HL-60 (cell line): ENCODE measurements around the gene CASQ2.

ENCODE experiments used
- DNase-seq, 2 experiments: peaks; one replicate each; pipeline ENCODE4 v3.0.0-alpha.2; 2010 to 2020; ENCODE audit warnings: low read depth in 1 of 2, low spot score in 1 of 2
- H3K27ac ChIP-seq: fragments of 250-450 bp; sonication (Bioruptor Pico); replicated peaks from 2 replicates; pipeline ENCODE4 v1.5.1; 2020; ENCODE audit warnings: mild to moderate bottlenecking, moderate library complexity
- H3K27me3 ChIP-seq: fragments of 250-450 bp; sonication (Bioruptor Pico); 2 replicates; pipeline ENCODE4 v1.5.1; 2021; ENCODE audit warnings: mild to moderate bottlenecking, moderate library complexity; ENCODE audit not compliant: insufficient read depth, poor library complexity, severe bottlenecking
- H3K4me3 ChIP-seq: replicated peaks from 2 replicates; pipeline ENCODE4 v1.5.1; 2011; ENCODE audit warnings: mild to moderate bottlenecking, control low read depth, low read length; ENCODE audit not compliant: insufficient read depth
- GABPA ChIP-seq: IDR thresholded peaks from 2 replicates; pipeline ENCODE4 v1.6.1; 2012; ENCODE audit warnings: low read depth
- POLR2AphosphoS5 ChIP-seq: IDR thresholded peaks from 2 replicates; pipeline ENCODE4 v1.6.1; 2012; ENCODE audit warnings: low read depth
- SPI1 ChIP-seq: IDR thresholded peaks from 2 replicates; pipeline ENCODE4 v1.6.1; 2012; ENCODE audit warnings: low read depth, mild to moderate bottlenecking, borderline replicate concordance
- TF ChIP-seq, protein P1 (sequence below): IDR thresholded peaks from 2 replicates; pipeline ENCODE4 v1.6.1; 2012; ENCODE audit warnings: low read depth; ENCODE audit not compliant: insufficient replicate concordance
- TF ChIP-seq, protein P2 (sequence below): IDR thresholded peaks from one replicate; pipeline ENCODE4 v1.5.1; 2011; ENCODE audit warnings: low read length, control low read depth, inconsistent platforms; ENCODE audit not compliant: insufficient read depth

The CASQ2 gene

DNA sequence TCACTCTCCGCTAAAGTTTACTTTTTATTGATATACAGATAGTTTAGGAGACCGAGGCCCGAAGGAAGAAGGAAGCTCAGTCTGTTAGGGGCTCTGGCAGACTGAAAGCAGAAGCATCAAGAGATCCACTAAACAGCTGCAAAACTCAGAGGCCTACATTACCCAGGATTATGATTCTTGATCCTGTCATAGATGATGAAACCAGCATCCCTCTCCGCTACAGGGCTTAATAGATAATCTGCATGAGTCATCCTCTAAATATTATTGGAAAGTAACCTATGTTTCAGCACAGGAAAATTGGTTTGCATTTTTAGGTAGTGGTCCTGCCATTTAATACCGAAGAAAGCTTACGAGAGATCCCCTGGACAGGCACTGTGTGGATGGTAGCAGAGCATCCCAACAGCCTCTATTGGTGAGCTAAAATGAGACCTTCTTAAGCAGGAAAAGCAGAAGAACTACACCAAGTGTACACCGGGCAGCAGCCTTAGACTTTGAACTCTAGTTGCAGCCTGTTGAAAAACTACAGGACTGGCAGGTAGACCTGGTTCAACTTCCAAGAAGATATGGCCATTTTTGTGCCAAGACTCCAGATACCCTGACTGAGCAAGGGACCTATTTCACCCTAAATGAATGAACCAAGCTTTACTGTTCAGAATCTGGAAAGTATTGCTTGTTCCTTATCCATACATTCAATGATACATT, 6.8 kb downstream of the CASQ2 start:
- Histone ChIP-seq H3K27ac (no peak overlapping the region), H3K4me3 (no peak overlapping the region), H3K27me3 (no peaks in the 10 kb centered on the region)
- TF ChIP-seq GABPA (no peak), SPI1 (no peak), POLR2AphosphoS5 (no peak)
- TF ChIP-seq, protein P1, sequence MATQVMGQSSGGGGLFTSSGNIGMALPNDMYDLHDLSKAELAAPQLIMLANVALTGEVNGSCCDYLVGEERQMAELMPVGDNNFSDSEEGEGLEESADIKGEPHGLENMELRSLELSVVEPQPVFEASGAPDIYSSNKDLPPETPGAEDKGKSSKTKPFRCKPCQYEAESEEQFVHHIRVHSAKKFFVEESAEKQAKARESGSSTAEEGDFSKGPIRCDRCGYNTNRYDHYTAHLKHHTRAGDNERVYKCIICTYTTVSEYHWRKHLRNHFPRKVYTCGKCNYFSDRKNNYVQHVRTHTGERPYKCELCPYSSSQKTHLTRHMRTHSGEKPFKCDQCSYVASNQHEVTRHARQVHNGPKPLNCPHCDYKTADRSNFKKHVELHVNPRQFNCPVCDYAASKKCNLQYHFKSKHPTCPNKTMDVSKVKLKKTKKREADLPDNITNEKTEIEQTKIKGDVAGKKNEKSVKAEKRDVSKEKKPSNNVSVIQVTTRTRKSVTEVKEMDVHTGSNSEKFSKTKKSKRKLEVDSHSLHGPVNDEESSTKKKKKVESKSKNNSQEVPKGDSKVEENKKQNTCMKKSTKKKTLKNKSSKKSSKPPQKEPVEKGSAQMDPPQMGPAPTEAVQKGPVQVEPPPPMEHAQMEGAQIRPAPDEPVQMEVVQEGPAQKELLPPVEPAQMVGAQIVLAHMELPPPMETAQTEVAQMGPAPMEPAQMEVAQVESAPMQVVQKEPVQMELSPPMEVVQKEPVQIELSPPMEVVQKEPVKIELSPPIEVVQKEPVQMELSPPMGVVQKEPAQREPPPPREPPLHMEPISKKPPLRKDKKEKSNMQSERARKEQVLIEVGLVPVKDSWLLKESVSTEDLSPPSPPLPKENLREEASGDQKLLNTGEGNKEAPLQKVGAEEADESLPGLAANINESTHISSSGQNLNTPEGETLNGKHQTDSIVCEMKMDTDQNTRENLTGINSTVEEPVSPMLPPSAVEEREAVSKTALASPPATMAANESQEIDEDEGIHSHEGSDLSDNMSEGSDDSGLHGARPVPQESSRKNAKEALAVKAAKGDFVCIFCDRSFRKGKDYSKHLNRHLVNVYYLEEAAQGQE = no peak
- TF ChIP-seq, protein P2, sequence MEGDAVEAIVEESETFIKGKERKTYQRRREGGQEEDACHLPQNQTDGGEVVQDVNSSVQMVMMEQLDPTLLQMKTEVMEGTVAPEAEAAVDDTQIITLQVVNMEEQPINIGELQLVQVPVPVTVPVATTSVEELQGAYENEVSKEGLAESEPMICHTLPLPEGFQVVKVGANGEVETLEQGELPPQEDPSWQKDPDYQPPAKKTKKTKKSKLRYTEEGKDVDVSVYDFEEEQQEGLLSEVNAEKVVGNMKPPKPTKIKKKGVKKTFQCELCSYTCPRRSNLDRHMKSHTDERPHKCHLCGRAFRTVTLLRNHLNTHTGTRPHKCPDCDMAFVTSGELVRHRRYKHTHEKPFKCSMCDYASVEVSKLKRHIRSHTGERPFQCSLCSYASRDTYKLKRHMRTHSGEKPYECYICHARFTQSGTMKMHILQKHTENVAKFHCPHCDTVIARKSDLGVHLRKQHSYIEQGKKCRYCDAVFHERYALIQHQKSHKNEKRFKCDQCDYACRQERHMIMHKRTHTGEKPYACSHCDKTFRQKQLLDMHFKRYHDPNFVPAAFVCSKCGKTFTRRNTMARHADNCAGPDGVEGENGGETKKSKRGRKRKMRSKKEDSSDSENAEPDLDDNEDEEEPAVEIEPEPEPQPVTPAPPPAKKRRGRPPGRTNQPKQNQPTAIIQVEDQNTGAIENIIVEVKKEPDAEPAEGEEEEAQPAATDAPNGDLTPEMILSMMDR = no peak
- DNase-seq = no peak

DNA sequence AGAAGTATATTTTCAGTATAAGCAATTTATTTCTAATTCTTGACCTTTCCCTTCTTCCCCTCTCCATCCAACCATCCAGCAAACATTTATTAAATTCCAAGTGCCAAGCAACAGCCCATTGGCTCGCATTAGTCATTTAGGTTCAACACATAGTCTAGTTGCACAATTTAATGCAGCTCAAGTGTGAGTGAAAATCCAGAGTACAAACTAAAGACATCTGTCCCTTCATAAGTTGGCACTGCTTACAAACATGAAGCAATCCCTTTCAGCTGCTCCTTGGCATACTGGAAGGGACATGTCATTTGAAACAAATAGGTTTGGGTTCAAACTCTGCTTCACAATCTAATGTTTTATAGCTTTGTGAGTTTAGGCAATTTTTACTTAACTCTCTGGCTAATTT, 10.7 kb downstream of the CASQ2 start:
- TF ChIP-seq, protein P2 = no peak
- TF ChIP-seq, protein P1 = no peak
- TF ChIP-seq SPI1 = no peak
- TF ChIP-seq POLR2AphosphoS5 = no peak
- no peak for TF ChIP-seq GABPA
- no peaks in the 10 kb centered on the region for H3K27me3 ChIP-seq
- no peak overlapping the region for H3K4me3 ChIP-seq
- no peak overlapping the region for H3K27ac ChIP-seq
- DNase-seq = no peak

DNA sequence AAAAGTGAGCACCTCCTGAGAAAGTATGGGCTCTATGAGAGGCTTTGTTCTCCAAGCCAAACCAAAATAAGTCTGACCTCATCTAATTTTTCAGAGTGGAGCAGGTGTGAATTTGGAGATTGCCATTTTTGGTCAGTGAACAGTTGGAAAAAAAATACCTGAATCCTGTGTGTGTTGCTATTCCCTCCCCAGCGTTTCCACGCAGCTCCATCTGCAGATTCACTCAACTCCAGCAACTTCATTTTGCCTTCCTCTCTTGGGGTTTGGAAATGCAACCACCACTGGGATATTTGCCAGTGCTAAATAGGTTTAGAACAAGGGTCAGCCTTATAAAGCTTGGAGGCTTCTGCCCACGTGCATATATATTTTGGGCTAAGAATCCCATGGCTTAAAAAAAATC, 11.2 kb downstream of the CASQ2 start:
- no peak for DNase-seq
- Histone ChIP-seq H3K4me3 (no peak overlapping the region), H3K27me3 (no peaks in the 10 kb centered on the region), H3K27ac (no peak overlapping the region)
- TF ChIP-seq, protein P2 = no peak
- no peak for TF ChIP-seq POLR2AphosphoS5
- TF ChIP-seq, protein P1 = no peak
- no peak for TF ChIP-seq GABPA
- no peak for TF ChIP-seq SPI1
